HepG2 (cell line): ENCODE data around the gene HDGFL2. TPM values are rescaled to one million over a fixed set of nuclear protein-coding genes. Genes with fewer than 3 reads are reported as not detected.

Experiments
- ASH2L ChIP-seq: fragments of 300-600, 200-600 bp; sonication (generic); IDR thresholded peaks from 2 replicates; pipeline ENCODE4 v1.7.0; 2017; ENCODE audit warnings: low read depth, mild to moderate bottlenecking, moderate library complexity, mixed read lengths, low read length; ENCODE audit not compliant: insufficient read length
- JUNB ChIP-seq: sonication (generic); formaldehyde crosslinking; IDR thresholded peaks from 2 replicates; pipeline ENCODE4 v1.8.0; 2022; ENCODE audit warnings: missing genetic modification reagents, mild to moderate bottlenecking, borderline replicate concordance
- KMT2B ChIP-seq: IDR thresholded peaks from 2 replicates; pipeline ENCODE4 v1.6.1; 2016; ENCODE audit warnings: missing genetic modification reagents, missing compliant biosample characterization
- NRL ChIP-seq: sonication (generic); formaldehyde crosslinking; IDR thresholded peaks from 2 replicates; pipeline ENCODE4 v1.5.0; 2020; ENCODE audit warnings: missing genetic modification reagents, mild to moderate bottlenecking, moderate library complexity, borderline replicate concordance
- PHF5A ChIP-seq: IDR thresholded peaks from one replicate; pipeline ENCODE4 v1.6.1; 2018; ENCODE audit warnings: low read depth, missing genetic modification reagents; ENCODE audit not compliant: unreplicated experiment
- SNRNP70 ChIP-seq: fragments of 200-400 bp; formaldehyde crosslinking; IDR thresholded peaks from 2 replicates; pipeline ENCODE4 v1.6.1; 2017; ENCODE audit warnings: mild to moderate bottlenecking, low read depth, low read length, moderate library complexity
- SP140L ChIP-seq: sonication (generic); formaldehyde crosslinking; IDR thresholded peaks from 2 replicates; pipeline ENCODE4 v1.4.0; 2020; ENCODE audit warnings: missing genetic modification reagents, borderline replicate concordance
- TRIM24 ChIP-seq: sonication (generic); formaldehyde crosslinking; IDR thresholded peaks from 2 replicates; pipeline ENCODE4 v1.8.0; 2022; ENCODE audit warnings: mild to moderate bottlenecking, missing genetic modification reagents
- TSC22D2 ChIP-seq: sonication (generic); formaldehyde crosslinking; IDR thresholded peaks from 2 replicates; pipeline ENCODE4 v1.5.1; 2020; ENCODE audit warnings: missing genetic modification reagents, mild to moderate bottlenecking, borderline replicate concordance
- ZFP36 ChIP-seq: fragments of 150-350 bp; IDR thresholded peaks from 2 replicates; pipeline ENCODE4 v1.6.1; 2018; ENCODE audit warnings: borderline replicate concordance, low read length, low read depth; ENCODE audit not compliant: partially characterized antibody
- ZFP37 ChIP-seq: sonication (generic); formaldehyde crosslinking; IDR thresholded peaks from 2 replicates; pipeline ENCODE4 v1.4.0; 2020; ENCODE audit warnings: missing genetic modification reagents, borderline replicate concordance
- ZNF20 ChIP-seq: sonication (generic); formaldehyde crosslinking; IDR thresholded peaks from 2 replicates; pipeline ENCODE4 v1.4.0; 2020; ENCODE audit warnings: mild to moderate bottlenecking, moderate library complexity, missing genetic modification reagents
- ZNF235 ChIP-seq: sonication (generic); formaldehyde crosslinking; IDR thresholded peaks from 2 replicates; pipeline ENCODE4 v1.8.1; 2023; ENCODE audit warnings: mild to moderate bottlenecking, missing genetic modification reagents, borderline replicate concordance
- ZNF253 ChIP-seq: sonication (generic); formaldehyde crosslinking; IDR thresholded peaks from 2 replicates; pipeline ENCODE4 v1.8.0; 2022; ENCODE audit warnings: mild to moderate bottlenecking, missing genetic modification reagents, borderline replicate concordance
- ZNF446 ChIP-seq: sonication (generic); formaldehyde crosslinking; IDR thresholded peaks from 2 replicates; pipeline ENCODE4 v1.5.0; 2020; ENCODE audit warnings: mild to moderate bottlenecking, missing genetic modification reagents
- ZNF816 ChIP-seq: sonication (generic); formaldehyde crosslinking; IDR thresholded peaks from 2 replicates; pipeline ENCODE4 v1.8.0; 2022; ENCODE audit warnings: missing genetic modification reagents, mild to moderate bottlenecking, borderline replicate concordance
- ZNF841 ChIP-seq: sonication (generic); formaldehyde crosslinking; IDR thresholded peaks from 2 replicates; pipeline ENCODE4 v1.8.1; 2023; ENCODE audit warnings: missing genetic modification reagents, borderline replicate concordance
- ZSCAN30 ChIP-seq: sonication (generic); formaldehyde crosslinking; IDR thresholded peaks from 2 replicates; pipeline ENCODE4 v1.5.0; 2020; ENCODE audit warnings: mild to moderate bottlenecking, missing genetic modification reagents
- polyA plus RNA-seq, 8 experiments: library from polyadenylated mRNA; depleted of rRNA in 3 of 8; stranded (reverse) in 7 of 8; unstranded in 1 of 8; fragments of >200 nt; fragmentation: Illumina TruSeq in 4 of 8; extraction: Trizol in 4 of 8; gene quantifications; 2 replicates each; pipeline versions ENCODE4 v1.2.1 to v1.2.3, GENCODE V29; 2011 to 2016; ENCODE audit warnings: low read depth in 4 of 8, missing spikeins in 1 of 8, mixed read lengths in 1 of 8; ENCODE audit not compliant: insufficient read depth in 1 of 8
- total RNA-seq, 5 experiments: library from RNA; depleted of rRNA; stranded (reverse); fragments of >200 nt; fragmentation: Illumina TruSeq; extraction: Trizol; gene quantifications; 2 replicates each; pipeline ENCODE4 v1.2.3, GENCODE V29; 2016; ENCODE audit warnings: low read depth in 1 of 5
- TF ChIP-seq, protein P1 (sequence below): sonication (generic); formaldehyde crosslinking; IDR thresholded peaks from 2 replicates; pipeline ENCODE4 v1.9.0; 2021; ENCODE audit warnings: mild to moderate bottlenecking, missing genetic modification reagents
- TF ChIP-seq, protein P2 (sequence below): sonication (generic); formaldehyde crosslinking; IDR thresholded peaks from 2 replicates; pipeline ENCODE4 v1.4.0; 2020; ENCODE audit warnings: mild to moderate bottlenecking, missing genetic modification reagents
- TF ChIP-seq, protein P3 (sequence below): sonication (generic); formaldehyde crosslinking; IDR thresholded peaks from 2 replicates; pipeline ENCODE4 v1.5.0; 2020; ENCODE audit warnings: mild to moderate bottlenecking, missing genetic modification reagents

Gene HDGFL2
- total and polyA plus RNA-seq, 2 of the 13 experiments (the other 11 are each of a cell fraction or from before 2014, with no cell fraction given), result 20.0 to 51.1 TPM

- TF ChIP-seq, protein P1, sequence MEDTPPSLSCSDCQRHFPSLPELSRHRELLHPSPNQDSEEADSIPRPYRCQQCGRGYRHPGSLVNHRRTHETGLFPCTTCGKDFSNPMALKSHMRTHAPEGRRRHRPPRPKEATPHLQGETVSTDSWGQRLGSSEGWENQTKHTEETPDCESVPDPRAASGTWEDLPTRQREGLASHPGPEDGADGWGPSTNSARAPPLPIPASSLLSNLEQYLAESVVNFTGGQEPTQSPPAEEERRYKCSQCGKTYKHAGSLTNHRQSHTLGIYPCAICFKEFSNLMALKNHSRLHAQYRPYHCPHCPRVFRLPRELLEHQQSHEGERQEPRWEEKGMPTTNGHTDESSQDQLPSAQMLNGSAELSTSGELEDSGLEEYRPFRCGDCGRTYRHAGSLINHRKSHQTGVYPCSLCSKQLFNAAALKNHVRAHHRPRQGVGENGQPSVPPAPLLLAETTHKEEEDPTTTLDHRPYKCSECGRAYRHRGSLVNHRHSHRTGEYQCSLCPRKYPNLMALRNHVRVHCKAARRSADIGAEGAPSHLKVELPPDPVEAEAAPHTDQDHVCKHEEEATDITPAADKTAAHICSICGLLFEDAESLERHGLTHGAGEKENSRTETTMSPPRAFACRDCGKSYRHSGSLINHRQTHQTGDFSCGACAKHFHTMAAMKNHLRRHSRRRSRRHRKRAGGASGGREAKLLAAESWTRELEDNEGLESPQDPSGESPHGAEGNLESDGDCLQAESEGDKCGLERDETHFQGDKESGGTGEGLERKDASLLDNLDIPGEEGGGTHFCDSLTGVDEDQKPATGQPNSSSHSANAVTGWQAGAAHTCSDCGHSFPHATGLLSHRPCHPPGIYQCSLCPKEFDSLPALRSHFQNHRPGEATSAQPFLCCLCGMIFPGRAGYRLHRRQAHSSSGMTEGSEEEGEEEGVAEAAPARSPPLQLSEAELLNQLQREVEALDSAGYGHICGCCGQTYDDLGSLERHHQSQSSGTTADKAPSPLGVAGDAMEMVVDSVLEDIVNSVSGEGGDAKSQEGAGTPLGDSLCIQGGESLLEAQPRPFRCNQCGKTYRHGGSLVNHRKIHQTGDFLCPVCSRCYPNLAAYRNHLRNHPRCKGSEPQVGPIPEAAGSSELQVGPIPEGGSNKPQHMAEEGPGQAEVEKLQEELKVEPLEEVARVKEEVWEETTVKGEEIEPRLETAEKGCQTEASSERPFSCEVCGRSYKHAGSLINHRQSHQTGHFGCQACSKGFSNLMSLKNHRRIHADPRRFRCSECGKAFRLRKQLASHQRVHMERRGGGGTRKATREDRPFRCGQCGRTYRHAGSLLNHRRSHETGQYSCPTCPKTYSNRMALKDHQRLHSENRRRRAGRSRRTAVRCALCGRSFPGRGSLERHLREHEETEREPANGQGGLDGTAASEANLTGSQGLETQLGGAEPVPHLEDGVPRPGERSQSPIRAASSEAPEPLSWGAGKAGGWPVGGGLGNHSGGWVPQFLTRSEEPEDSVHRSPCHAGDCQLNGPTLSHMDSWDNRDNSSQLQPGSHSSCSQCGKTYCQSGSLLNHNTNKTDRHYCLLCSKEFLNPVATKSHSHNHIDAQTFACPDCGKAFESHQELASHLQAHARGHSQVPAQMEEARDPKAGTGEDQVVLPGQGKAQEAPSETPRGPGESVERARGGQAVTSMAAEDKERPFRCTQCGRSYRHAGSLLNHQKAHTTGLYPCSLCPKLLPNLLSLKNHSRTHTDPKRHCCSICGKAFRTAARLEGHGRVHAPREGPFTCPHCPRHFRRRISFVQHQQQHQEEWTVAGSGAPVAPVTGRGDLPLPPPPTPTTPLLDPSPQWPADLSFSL (CRISPR knock-in tag), result no peak
- TF ChIP-seq TSC22D2, result no peak
- no peak for TF ChIP-seq PHF5A (CRISPR knock-in tag)
- TF ChIP-seq KMT2B (CRISPR knock-in tag), result no peak
- no peak for TF ChIP-seq ZNF20
- no peak for TF ChIP-seq ZNF253 (CRISPR knock-in tag)
- TF ChIP-seq, protein P2, sequence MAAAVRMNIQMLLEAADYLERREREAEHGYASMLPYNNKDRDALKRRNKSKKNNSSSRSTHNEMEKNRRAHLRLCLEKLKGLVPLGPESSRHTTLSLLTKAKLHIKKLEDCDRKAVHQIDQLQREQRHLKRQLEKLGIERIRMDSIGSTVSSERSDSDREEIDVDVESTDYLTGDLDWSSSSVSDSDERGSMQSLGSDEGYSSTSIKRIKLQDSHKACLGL (CRISPR knock-in tag), result peak; percentile 48; the same call in 1 of the 2 replicates
- TF ChIP-seq ZFP36, result no peak
- TF ChIP-seq ASH2L, result peak; percentile 18
- no peak for TF ChIP-seq ZNF816 (CRISPR knock-in tag)
- no peak for TF ChIP-seq ZNF446 (CRISPR knock-in tag)
- TF ChIP-seq TRIM24, result no peak
- TF ChIP-seq JUNB (CRISPR knock-in tag), result no peak
- no peak for TF ChIP-seq ZNF235 (CRISPR knock-in tag)
- 0 out of 2 replicates have a peak, but pooled peaks have one; percentile 55 for TF ChIP-seq NRL
- no peak for TF ChIP-seq ZNF841 (CRISPR knock-in tag)
- TF ChIP-seq, protein P3, sequence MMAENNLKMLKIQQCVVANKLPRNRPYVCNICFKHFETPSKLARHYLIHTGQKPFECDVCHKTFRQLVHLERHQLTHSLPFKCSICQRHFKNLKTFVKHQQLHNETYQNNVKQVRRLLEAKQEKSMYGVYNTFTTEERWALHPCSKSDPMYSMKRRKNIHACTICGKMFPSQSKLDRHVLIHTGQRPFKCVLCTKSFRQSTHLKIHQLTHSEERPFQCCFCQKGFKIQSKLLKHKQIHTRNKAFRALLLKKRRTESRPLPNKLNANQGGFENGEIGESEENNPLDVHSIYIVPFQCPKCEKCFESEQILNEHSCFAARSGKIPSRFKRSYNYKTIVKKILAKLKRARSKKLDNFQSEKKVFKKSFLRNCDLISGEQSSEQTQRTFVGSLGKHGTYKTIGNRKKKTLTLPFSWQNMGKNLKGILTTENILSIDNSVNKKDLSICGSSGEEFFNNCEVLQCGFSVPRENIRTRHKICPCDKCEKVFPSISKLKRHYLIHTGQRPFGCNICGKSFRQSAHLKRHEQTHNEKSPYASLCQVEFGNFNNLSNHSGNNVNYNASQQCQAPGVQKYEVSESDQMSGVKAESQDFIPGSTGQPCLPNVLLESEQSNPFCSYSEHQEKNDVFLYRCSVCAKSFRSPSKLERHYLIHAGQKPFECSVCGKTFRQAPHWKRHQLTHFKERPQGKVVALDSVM (CRISPR knock-in tag), result no peak
- no peak for TF ChIP-seq ZFP37 (CRISPR knock-in tag)
- no peak for TF ChIP-seq SP140L (CRISPR knock-in tag)
- TF ChIP-seq ZSCAN30, result no peak
- no peak for TF ChIP-seq SNRNP70
Observed at GRCh38 chr19:4534836-4535658, 63.0 kb downstream of the HDGFL2 start, which contains the start of gene PLIN5 (continued).
